NT2/D1 (cell line): Measurements from ENCODE around the gene GRK4.

Experiments
- YY1 ChIP-seq: IDR thresholded peaks from 2 replicates; pipeline ENCODE4 v1.6.1; 2011; ENCODE audit not compliant: insufficient read length, insufficient read depth
- ZNF274 ChIP-seq: IDR thresholded peaks from 2 replicates; pipeline ENCODE4 v1.6.1; 2011; ENCODE audit warnings: mild to moderate bottlenecking, low read depth, low read length

GRCh38 chr4:3075652-3075981, 112.2 kb downstream of the GRK4 start:
- TF ChIP-seq YY1, result no peak
- TF ChIP-seq ZNF274, result no peak
